WTC11 (cell line): ENCODE results near the gene MRPL39. TPM values are rescaled to one million over a fixed set of nuclear protein-coding genes. Genes with fewer than 3 reads are reported as not detected.

Source experiments
- CBFB ChIP-seq: sonication (generic); formaldehyde crosslinking; IDR thresholded peaks from 2 replicates; pipeline ENCODE4 v1.8.1; 2022; ENCODE audit warnings: mild to moderate bottlenecking, low read depth, missing genetic modification reagents
- ELF4 ChIP-seq: sonication (generic); formaldehyde crosslinking; IDR thresholded peaks from 2 replicates; pipeline ENCODE4 v1.8.1; 2022; ENCODE audit warnings: low read depth, mild to moderate bottlenecking, moderate library complexity, missing genetic modification reagents
- EMX1 ChIP-seq: fragments of 250-450 bp; sonication (Bioruptor Pico); IDR thresholded peaks from 2 replicates; pipeline ENCODE4 v1.8.0; 2021; ENCODE audit warnings: mild to moderate bottlenecking
- ESRRA ChIP-seq: sonication (generic); formaldehyde crosslinking; IDR thresholded peaks from 2 replicates; pipeline ENCODE4 v1.8.1; 2022; ENCODE audit warnings: mild to moderate bottlenecking, missing genetic modification reagents, borderline replicate concordance
- ETV6 ChIP-seq: sonication (generic); formaldehyde crosslinking; IDR thresholded peaks from 2 replicates; pipeline ENCODE4 v1.8.1; 2022; ENCODE audit warnings: mild to moderate bottlenecking, missing genetic modification reagents
- FOXJ3 ChIP-seq: sonication (generic); formaldehyde crosslinking; IDR thresholded peaks from 2 replicates; pipeline ENCODE4 v1.9.0; 2021; ENCODE audit warnings: missing genetic modification reagents, mild to moderate bottlenecking, borderline replicate concordance
- FOXP1 ChIP-seq: sonication (generic); formaldehyde crosslinking; IDR thresholded peaks from 2 replicates; pipeline ENCODE4 v1.8.0; 2022; ENCODE audit warnings: missing genetic modification reagents, mild to moderate bottlenecking, moderate library complexity, borderline replicate concordance
- GTF2I ChIP-seq: fragments of 250-450 bp; sonication (Bioruptor Pico); conservative IDR thresholded peaks from 2 replicates; pipeline ENCODE4 v1.4.0; 2021; ENCODE audit warnings: mild to moderate bottlenecking
- IRF1 ChIP-seq: sonication (generic); formaldehyde crosslinking; IDR thresholded peaks from 2 replicates; pipeline ENCODE4 v1.8.0; 2023; ENCODE audit warnings: missing genetic modification reagents
- IRF2 ChIP-seq: sonication (generic); formaldehyde crosslinking; IDR thresholded peaks from 2 replicates; pipeline ENCODE4 v1.8.0; 2022; ENCODE audit warnings: low read depth, missing genetic modification reagents, borderline replicate concordance
- NFE2L1 ChIP-seq: sonication (generic); formaldehyde crosslinking; IDR thresholded peaks from 2 replicates; pipeline ENCODE4 v1.8.1; 2023; ENCODE audit warnings: missing genetic modification reagents
- NFYB ChIP-seq: sonication (generic); formaldehyde crosslinking; conservative IDR thresholded peaks from 2 replicates; pipeline ENCODE4 v1.8.0; 2022; ENCODE audit warnings: low read depth, missing genetic modification reagents
- NR2C2 ChIP-seq: sonication (generic); formaldehyde crosslinking; IDR thresholded peaks from 2 replicates; pipeline ENCODE4 v1.8.0; 2022; ENCODE audit warnings: mild to moderate bottlenecking, missing genetic modification reagents
- OVOL2 ChIP-seq: fragments of 250-450 bp; sonication (Bioruptor Pico); IDR thresholded peaks from 2 replicates; pipeline ENCODE4 v1.9.0; 2021; ENCODE audit warnings: mild to moderate bottlenecking, borderline replicate concordance
- RELA ChIP-seq: sonication (generic); formaldehyde crosslinking; IDR thresholded peaks from 2 replicates; pipeline ENCODE4 v1.8.1; 2022; ENCODE audit warnings: missing genetic modification reagents, mild to moderate bottlenecking, borderline replicate concordance
- SOX15 ChIP-seq: fragments of 250-450 bp; sonication (Bioruptor Pico); IDR thresholded peaks from 2 replicates; pipeline ENCODE4 v1.9.0; 2021; ENCODE audit warnings: mild to moderate bottlenecking
- TCF7 ChIP-seq: sonication (generic); formaldehyde crosslinking; IDR thresholded peaks from 2 replicates; pipeline ENCODE4 v1.8.0; 2022; ENCODE audit warnings: mild to moderate bottlenecking, low read depth, missing genetic modification reagents, moderate library complexity
- ZBTB43 ChIP-seq: sonication (generic); formaldehyde crosslinking; IDR thresholded peaks from 2 replicates; pipeline ENCODE4 v1.8.1; 2023; ENCODE audit warnings: mild to moderate bottlenecking, missing genetic modification reagents
- ZNF219 ChIP-seq: sonication (generic); formaldehyde crosslinking; IDR thresholded peaks from 2 replicates; pipeline ENCODE4 v1.8.0; 2023; ENCODE audit warnings: missing genetic modification reagents, mild to moderate bottlenecking, borderline replicate concordance
- ZNF232 ChIP-seq: sonication (generic); formaldehyde crosslinking; IDR thresholded peaks from 2 replicates; pipeline ENCODE4 v1.8.0; 2022; ENCODE audit warnings: mild to moderate bottlenecking, missing genetic modification reagents
- ZNF416 ChIP-seq: fragments of 250-450 bp; sonication (Bioruptor Pico); IDR thresholded peaks from 2 replicates; pipeline ENCODE4 v1.9.0; 2021; ENCODE audit warnings: mild to moderate bottlenecking, inconsistent platforms
- total RNA-seq: library from RNA; stranded (reverse); gene quantifications from 3 replicates; pipeline ENCODE4 v1.2.3, GENCODE V29; 2021
- TF ChIP-seq, protein P1 (sequence below): sonication (generic); formaldehyde crosslinking; IDR thresholded peaks from 2 replicates; pipeline ENCODE4 v1.8.0; 2022; ENCODE audit warnings: mild to moderate bottlenecking, missing genetic modification reagents
- TF ChIP-seq, protein P2 (sequence below): fragments of 250-450 bp; sonication (Bioruptor Pico); IDR thresholded peaks from 2 replicates; pipeline ENCODE4 v1.9.0; 2021; ENCODE audit warnings: mild to moderate bottlenecking, borderline replicate concordance
- TF ChIP-seq, protein P3 (sequence below): fragments of 250-450 bp; sonication (Bioruptor Pico); IDR thresholded peaks from 2 replicates; pipeline ENCODE4 v2.1.2; 2022; ENCODE audit warnings: mild to moderate bottlenecking, moderate library complexity
- TF ChIP-seq, protein P4 (sequence below): sonication (generic); formaldehyde crosslinking; IDR thresholded peaks from 2 replicates; pipeline ENCODE4 v1.8.1; 2022; ENCODE audit warnings: low read depth, missing genetic modification reagents, borderline replicate concordance
- TF ChIP-seq, protein P5 (sequence below): sonication (generic); formaldehyde crosslinking; IDR thresholded peaks from 2 replicates; pipeline ENCODE4 v1.8.1; 2023; ENCODE audit warnings: mild to moderate bottlenecking, missing genetic modification reagents, moderate library complexity
- TF ChIP-seq, protein P6 (sequence below): sonication (generic); formaldehyde crosslinking; conservative IDR thresholded peaks from 2 replicates; pipeline ENCODE4 v1.8.1; 2022; ENCODE audit warnings: mild to moderate bottlenecking, missing genetic modification reagents

The MRPL39 gene
- total RNA-seq, 1 experiment from 2014 or later: 34.7 TPM

DNA sequence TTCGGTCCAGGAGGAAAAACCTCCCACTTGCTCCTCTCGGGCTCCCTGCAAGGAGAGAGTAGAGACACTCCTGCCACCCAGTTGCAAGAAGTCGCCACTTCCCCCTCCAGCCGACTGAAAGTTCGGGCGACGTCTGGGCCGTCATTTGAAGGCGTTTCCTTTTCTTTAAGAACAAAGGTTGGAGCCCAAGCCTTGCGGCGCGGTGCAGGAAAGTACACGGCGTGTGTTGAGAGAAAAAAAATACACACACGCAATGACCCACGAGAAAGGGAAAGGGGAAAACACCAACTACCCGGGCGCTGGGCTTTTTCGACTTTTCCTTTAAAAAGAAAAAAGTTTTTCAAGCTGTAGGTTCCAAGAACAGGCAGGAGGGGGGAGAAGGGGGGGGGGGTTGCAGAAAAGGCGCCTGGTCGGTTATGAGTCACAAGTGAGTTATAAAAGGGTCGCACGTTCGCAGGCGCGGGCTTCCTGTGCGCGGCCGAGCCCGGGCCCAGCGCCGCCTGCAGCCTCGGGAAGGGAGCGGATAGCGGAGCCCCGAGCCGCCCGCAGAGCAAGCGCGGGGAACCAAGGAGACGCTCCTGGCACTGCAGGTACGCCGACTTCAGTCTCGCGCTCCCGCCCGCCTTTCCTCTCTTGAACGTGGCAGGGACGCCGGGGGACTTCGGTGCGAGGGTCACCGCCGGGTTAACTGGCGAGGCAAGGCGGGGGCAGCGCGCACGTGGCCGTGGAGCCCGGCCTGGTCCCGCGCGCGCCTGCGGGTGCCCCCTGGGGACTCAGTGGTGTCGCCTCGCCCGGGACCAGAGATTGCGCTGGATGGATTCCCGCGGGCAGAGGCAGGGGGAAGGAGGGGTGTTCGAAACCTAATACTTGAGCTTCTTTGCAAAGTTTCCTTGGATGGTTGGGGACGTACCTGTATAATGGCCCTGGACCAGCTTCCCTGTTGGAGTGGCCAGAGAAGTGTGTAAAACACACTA, 45.3 kb downstream of the MRPL39 start (continued):
- TF ChIP-seq, protein P1, sequence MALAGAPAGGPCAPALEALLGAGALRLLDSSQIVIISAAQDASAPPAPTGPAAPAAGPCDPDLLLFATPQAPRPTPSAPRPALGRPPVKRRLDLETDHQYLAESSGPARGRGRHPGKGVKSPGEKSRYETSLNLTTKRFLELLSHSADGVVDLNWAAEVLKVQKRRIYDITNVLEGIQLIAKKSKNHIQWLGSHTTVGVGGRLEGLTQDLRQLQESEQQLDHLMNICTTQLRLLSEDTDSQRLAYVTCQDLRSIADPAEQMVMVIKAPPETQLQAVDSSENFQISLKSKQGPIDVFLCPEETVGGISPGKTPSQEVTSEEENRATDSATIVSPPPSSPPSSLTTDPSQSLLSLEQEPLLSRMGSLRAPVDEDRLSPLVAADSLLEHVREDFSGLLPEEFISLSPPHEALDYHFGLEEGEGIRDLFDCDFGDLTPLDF (CRISPR knock-in tag): no peak
- TF ChIP-seq, protein P2, sequence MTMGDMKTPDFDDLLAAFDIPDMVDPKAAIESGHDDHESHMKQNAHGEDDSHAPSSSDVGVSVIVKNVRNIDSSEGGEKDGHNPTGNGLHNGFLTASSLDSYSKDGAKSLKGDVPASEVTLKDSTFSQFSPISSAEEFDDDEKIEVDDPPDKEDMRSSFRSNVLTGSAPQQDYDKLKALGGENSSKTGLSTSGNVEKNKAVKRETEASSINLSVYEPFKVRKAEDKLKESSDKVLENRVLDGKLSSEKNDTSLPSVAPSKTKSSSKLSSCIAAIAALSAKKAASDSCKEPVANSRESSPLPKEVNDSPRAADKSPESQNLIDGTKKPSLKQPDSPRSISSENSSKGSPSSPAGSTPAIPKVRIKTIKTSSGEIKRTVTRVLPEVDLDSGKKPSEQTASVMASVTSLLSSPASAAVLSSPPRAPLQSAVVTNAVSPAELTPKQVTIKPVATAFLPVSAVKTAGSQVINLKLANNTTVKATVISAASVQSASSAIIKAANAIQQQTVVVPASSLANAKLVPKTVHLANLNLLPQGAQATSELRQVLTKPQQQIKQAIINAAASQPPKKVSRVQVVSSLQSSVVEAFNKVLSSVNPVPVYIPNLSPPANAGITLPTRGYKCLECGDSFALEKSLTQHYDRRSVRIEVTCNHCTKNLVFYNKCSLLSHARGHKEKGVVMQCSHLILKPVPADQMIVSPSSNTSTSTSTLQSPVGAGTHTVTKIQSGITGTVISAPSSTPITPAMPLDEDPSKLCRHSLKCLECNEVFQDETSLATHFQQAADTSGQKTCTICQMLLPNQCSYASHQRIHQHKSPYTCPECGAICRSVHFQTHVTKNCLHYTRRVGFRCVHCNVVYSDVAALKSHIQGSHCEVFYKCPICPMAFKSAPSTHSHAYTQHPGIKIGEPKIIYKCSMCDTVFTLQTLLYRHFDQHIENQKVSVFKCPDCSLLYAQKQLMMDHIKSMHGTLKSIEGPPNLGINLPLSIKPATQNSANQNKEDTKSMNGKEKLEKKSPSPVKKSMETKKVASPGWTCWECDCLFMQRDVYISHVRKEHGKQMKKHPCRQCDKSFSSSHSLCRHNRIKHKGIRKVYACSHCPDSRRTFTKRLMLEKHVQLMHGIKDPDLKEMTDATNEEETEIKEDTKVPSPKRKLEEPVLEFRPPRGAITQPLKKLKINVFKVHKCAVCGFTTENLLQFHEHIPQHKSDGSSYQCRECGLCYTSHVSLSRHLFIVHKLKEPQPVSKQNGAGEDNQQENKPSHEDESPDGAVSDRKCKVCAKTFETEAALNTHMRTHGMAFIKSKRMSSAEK (CRISPR knock-in tag): no peak
- TF ChIP-seq IRF1 (CRISPR knock-in tag): no peak
- 0 out of 2 replicates have a peak, but pooled peaks have one; percentile 27 for TF ChIP-seq ESRRA (CRISPR knock-in tag)
- no peak for TF ChIP-seq ETV6 (CRISPR knock-in tag)
- TF ChIP-seq, protein P3, sequence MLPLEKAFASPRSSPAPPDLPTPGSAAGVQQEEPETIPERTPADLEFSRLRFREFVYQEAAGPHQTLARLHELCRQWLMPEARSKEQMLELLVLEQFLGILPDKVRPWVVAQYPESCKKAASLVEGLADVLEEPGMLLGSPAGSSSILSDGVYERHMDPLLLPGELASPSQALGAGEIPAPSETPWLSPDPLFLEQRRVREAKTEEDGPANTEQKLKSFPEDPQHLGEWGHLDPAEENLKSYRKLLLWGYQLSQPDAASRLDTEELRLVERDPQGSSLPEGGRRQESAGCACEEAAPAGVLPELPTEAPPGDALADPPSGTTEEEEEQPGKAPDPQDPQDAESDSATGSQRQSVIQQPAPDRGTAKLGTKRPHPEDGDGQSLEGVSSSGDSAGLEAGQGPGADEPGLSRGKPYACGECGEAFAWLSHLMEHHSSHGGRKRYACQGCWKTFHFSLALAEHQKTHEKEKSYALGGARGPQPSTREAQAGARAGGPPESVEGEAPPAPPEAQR: no peak
- no peak for TF ChIP-seq ZNF232 (CRISPR knock-in tag)
- TF ChIP-seq SOX15 (CRISPR knock-in tag): no peak
- 0 out of 2 replicates have a peak, but pooled peaks have one; percentile 31 for TF ChIP-seq ELF4 (CRISPR knock-in tag)
- TF ChIP-seq FOXP1 (CRISPR knock-in tag): peak; percentile 49; the same call in 1 of the 2 replicates
- TF ChIP-seq TCF7: peak; percentile 46; the same call in 1 of the 2 replicates
- no peak for TF ChIP-seq ZNF219 (CRISPR knock-in tag)
- TF ChIP-seq NFE2L1 (CRISPR knock-in tag): no peak
- no peak for TF ChIP-seq RELA (CRISPR knock-in tag)
- TF ChIP-seq, protein P4, sequence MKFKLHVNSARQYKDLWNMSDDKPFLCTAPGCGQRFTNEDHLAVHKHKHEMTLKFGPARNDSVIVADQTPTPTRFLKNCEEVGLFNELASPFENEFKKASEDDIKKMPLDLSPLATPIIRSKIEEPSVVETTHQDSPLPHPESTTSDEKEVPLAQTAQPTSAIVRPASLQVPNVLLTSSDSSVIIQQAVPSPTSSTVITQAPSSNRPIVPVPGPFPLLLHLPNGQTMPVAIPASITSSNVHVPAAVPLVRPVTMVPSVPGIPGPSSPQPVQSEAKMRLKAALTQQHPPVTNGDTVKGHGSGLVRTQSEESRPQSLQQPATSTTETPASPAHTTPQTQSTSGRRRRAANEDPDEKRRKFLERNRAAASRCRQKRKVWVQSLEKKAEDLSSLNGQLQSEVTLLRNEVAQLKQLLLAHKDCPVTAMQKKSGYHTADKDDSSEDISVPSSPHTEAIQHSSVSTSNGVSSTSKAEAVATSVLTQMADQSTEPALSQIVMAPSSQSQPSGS: no peak
- TF ChIP-seq FOXJ3: no peak
- TF ChIP-seq, protein P5, sequence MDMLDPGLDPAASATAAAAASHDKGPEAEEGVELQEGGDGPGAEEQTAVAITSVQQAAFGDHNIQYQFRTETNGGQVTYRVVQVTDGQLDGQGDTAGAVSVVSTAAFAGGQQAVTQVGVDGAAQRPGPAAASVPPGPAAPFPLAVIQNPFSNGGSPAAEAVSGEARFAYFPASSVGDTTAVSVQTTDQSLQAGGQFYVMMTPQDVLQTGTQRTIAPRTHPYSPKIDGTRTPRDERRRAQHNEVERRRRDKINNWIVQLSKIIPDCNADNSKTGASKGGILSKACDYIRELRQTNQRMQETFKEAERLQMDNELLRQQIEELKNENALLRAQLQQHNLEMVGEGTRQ (CRISPR knock-in tag): peak; percentile 31; the same call in 1 of the 2 replicates
- TF ChIP-seq ZNF416 (CRISPR knock-in tag): no peak
- no peak; the same call in 1 of the 2 replicates for TF ChIP-seq ZBTB43 (CRISPR knock-in tag)
- TF ChIP-seq CBFB: no peak
- TF ChIP-seq GTF2I (CRISPR knock-in tag): no peak
- TF ChIP-seq EMX1 (CRISPR knock-in tag): no peak
- no peak for TF ChIP-seq IRF2 (CRISPR knock-in tag)
- TF ChIP-seq, protein P6, sequence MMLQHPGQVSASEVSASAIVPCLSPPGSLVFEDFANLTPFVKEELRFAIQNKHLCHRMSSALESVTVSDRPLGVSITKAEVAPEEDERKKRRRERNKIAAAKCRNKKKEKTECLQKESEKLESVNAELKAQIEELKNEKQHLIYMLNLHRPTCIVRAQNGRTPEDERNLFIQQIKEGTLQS (CRISPR knock-in tag): no peak
- no peak for TF ChIP-seq NR2C2 (CRISPR knock-in tag)
- TF ChIP-seq NFYB (CRISPR knock-in tag): no peak
- TF ChIP-seq OVOL2 (CRISPR knock-in tag): no peak
